ENCODE results near the gene ZFP92. TPM values are rescaled to one million over a fixed set of nuclear protein-coding genes. Genes with fewer than 3 reads are reported as not detected.

The ZFP92 gene, protein sequence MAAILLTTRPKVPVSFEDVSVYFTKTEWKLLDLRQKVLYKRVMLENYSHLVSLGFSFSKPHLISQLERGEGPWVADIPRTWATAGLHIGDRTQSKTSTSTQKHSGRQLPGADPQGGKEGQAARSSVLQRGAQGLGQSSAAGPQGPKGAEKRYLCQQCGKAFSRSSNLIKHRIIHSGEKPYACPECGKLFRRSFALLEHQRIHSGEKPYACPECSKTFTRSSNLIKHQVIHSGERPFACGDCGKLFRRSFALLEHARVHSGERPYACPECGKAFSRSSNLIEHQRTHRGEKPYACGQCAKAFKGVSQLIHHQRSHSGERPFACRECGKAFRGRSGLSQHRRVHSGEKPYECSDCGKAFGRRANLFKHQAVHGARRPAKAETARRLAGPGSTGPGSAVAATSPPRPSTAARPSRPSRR
- under 1 TPM in 5 of 8 experiments, not detected in 3; under 0.01 to 0.19 (median 0.04) TPM for total RNA-seq

- H3K4me1 ChIP-seq (replicated peaks in 1 of 2), result no peaks in the 10 kb centered on the region
- no CpG with 5 or more reads among the region's 75 CpGs for WGBS, 10 experiments
- in situ Hi-C loops (cut with MboI; ENCODE audit: low pct_unique_long_range_greater_than_20kb in 2 of 9, low sequenced_read_pairs in 9 of 9, unreplicated experiment in 9 of 9), result loop anchor here in 1 of 9 experiments (25.0 kb wide), 1 partner anchor 374 kb away; no protein-coding TSS in a partner anchor
- peak in 5 of 8 experiments; percentile 24 to 62 (median 27) for ATAC-seq (replicated peaks in 6 of 8)
- H3K4me3 ChIP-seq, result no peak within 1 kb of the TSS
- no peak within 1 kb of the TSS for H3K27ac ChIP-seq
Observed at GRCh38 chrX:153411255-153411987, at the start of gene ZFP92. ZFP92 (plus strand) TSS chrX:153411472; CDS start chrX:153418323, 6,851 bp downstream.

- no peak overlapping the region for H3K27ac ChIP-seq
- ATAC-seq (replicated peaks in 6 of 8), result no peak
- H3K4me3 ChIP-seq, result no peak overlapping the region
- WGBS, 10 experiments, result 62 to 82% methylated on average over 2 of the region's 2 CpGs; no CpG with 5 or more reads in 8 of the 10 experiments
- H3K4me1 ChIP-seq (replicated peaks in 1 of 2), result no peaks in the 10 kb centered on the region
- in situ Hi-C loops (cut with MboI; ENCODE audit: low pct_unique_long_range_greater_than_20kb in 2 of 9, low sequenced_read_pairs in 9 of 9, unreplicated experiment in 9 of 9), result no loop called here
Observed at GRCh38 chrX:153361781-153362397, 49.4 kb upstream of the ZFP92 start.

- in situ Hi-C loops (cut with MboI; ENCODE audit: low pct_unique_long_range_greater_than_20kb in 2 of 9, low sequenced_read_pairs in 9 of 9, unreplicated experiment in 9 of 9), result no loop called here
- no peak for ATAC-seq (replicated peaks in 6 of 8)
- Histone ChIP-seq H3K4me1 (replicated peaks in 1 of 2) (no peaks in the 10 kb centered on the region), H3K4me3 (no peak overlapping the region), H3K27ac (no peak overlapping the region)
- 40 to 100% (median 81%) methylated on average over 1 to 4 of the region's 4 CpGs for WGBS, 10 experiments
Observed at GRCh38 chrX:153365670-153366069, 45.6 kb upstream of the ZFP92 start.

DNA sequence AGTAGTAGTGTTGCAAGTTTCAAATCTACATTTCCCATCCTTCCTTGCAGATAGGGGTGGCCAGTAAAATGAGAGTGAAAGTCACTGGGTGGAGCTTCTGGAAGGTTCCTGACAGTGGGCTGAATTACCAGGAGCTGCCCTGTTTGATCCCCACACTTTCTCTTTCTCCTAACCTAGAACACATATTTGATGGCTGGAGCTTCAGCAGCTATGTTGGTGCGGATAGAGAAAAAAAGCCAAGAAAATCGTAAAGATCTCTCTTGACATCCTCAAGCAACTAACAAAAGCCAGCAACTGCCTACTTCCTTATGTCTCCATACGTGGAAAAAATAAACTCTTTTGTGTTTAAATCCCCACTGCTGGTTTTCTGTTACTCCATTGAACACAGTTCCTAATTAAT, 45.2 kb upstream of the ZFP92 start:
- H3K27ac ChIP-seq, result no peak overlapping the region
- no peak overlapping the region for H3K4me3 ChIP-seq
- ATAC-seq (replicated peaks in 6 of 8), result no peak
- 20 to 84% (median 55%) methylated on average over 1 to 3 of the region's 3 CpGs; no CpG with 5 or more reads in 7 of the 10 experiments for WGBS, 10 experiments
- in situ Hi-C loops (cut with MboI; ENCODE audit: low pct_unique_long_range_greater_than_20kb in 2 of 9, low sequenced_read_pairs in 9 of 9, unreplicated experiment in 9 of 9), result no loop called here
- H3K4me1 ChIP-seq (replicated peaks in 1 of 2), result no peaks in the 10 kb centered on the region

DNA sequence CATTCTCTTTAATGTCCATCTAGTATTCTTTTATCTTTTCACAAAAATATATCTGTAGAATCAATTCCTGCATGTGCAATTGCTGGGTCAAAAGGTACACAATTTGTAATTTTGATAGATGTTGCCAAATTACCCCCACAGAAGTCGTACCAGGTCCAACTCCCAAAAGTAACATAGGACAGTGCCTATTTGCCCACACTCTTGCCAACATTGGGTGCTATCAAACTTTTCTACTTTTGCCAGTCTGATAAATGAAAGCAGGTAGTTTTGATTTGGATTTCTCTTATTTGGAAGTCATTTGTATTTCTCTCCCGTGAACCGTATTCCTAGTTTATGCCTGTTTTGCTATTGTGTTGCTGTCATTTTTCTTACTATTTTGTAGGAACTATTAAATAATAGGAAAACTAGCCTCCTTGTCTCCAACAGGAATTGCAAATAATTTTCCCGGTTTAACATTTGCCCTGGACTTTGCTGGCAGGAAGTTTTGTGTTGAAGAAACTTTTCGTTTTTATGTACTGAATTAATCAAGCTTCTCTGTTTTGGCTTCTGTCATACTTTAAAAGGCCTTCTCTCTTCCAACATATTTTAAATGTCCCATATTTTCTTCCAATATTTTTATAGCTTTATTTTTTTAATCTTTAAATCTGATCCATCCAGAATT, 44.3 kb upstream of the ZFP92 start:
- in situ Hi-C loops (cut with MboI; ENCODE audit: low pct_unique_long_range_greater_than_20kb in 2 of 9, low sequenced_read_pairs in 9 of 9, unreplicated experiment in 9 of 9), result no loop called here
- no peak overlapping the region for H3K4me3 ChIP-seq
- WGBS, 10 experiments, result 0 to 75% (median 57%) methylated on average over 1 to 5 of the region's 5 CpGs; no CpG with 5 or more reads in 1 of the 10 experiments
- ATAC-seq (replicated peaks in 6 of 8), result no peak
- H3K27ac ChIP-seq, result no peak overlapping the region
- H3K4me1 ChIP-seq (replicated peaks in 1 of 2), result no peaks in the 10 kb centered on the region

GRCh38 chrX:153370293-153371055, 40.8 kb upstream of the ZFP92 start:
- Histone ChIP-seq H3K4me3 (no peak overlapping the region), H3K27ac (no peak overlapping the region), H3K4me1 (replicated peaks in 1 of 2) (no peaks in the 10 kb centered on the region)
- WGBS, 10 experiments, result 0 to 90% (median 43%) methylated on average over 1 to 8 of the region's 8 CpGs; no CpG with 5 or more reads in 3 of the 10 experiments
- in situ Hi-C loops (cut with MboI; ENCODE audit: low pct_unique_long_range_greater_than_20kb in 2 of 9, low sequenced_read_pairs in 9 of 9, unreplicated experiment in 9 of 9), result no loop called here
- no peak for ATAC-seq (replicated peaks in 6 of 8)

DNA sequence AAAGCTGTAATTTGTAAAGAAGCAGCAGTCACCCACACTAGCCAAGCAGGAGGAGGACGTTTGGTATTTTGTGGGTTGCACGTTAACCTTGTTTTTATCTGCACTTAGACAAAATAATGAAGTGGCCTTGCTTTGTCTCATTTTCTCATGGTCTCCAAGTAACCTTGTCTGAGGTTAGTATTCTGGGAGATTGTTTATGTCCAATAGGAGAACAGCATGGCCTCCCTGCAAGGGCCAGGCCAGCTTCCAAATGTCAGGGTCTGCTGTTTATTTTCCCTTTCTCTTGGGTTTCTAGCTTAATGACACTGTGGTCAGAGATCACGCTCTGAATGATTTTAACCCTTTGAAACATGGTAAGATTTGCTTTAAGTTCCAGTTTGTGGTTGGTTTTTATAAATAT, 40.0 kb upstream of the ZFP92 start:
- no peaks in the 10 kb centered on the region for H3K4me1 ChIP-seq (replicated peaks in 1 of 2)
- peak in 1 of 8 experiments; percentile 30 for ATAC-seq (replicated peaks in 6 of 8)
- H3K27ac ChIP-seq, result no peak overlapping the region
- WGBS, 10 experiments, result 6 to 40% (median 25%) methylated on average over 1 to 3 of the region's 3 CpGs; no CpG with 5 or more reads in 4 of the 10 experiments
- in situ Hi-C loops (cut with MboI; ENCODE audit: low pct_unique_long_range_greater_than_20kb in 2 of 9, low sequenced_read_pairs in 9 of 9, unreplicated experiment in 9 of 9), result no loop called here
- no peak overlapping the region for H3K4me3 ChIP-seq

- Histone ChIP-seq H3K27ac (no peak overlapping the region), H3K4me1 (replicated peaks in 1 of 2) (no peaks in the 10 kb centered on the region), H3K4me3 (no peak overlapping the region)
- no peak for ATAC-seq (replicated peaks in 6 of 8)
- in situ Hi-C loops (cut with MboI; ENCODE audit: low pct_unique_long_range_greater_than_20kb in 2 of 9, low sequenced_read_pairs in 9 of 9, unreplicated experiment in 9 of 9), result no loop called here
Observed at GRCh38 chrX:153372949-153373348, 38.3 kb upstream of the ZFP92 start.

GRCh38 chrX:153374426-153374825, 36.8 kb upstream of the ZFP92 start:
- Histone ChIP-seq H3K27ac (no peak overlapping the region), H3K4me1 (replicated peaks in 1 of 2) (no peaks in the 10 kb centered on the region), H3K4me3 (no peak overlapping the region)
- WGBS, 10 experiments, result 24 to 100% (median 57%) methylated on average over 2 to 7 of the region's 7 CpGs; no CpG with 5 or more reads in 5 of the 10 experiments
- in situ Hi-C loops (cut with MboI; ENCODE audit: low pct_unique_long_range_greater_than_20kb in 2 of 9, low sequenced_read_pairs in 9 of 9, unreplicated experiment in 9 of 9), result no loop called here
- no peak for ATAC-seq (replicated peaks in 6 of 8)

GRCh38 chrX:153375571-153375970, 35.7 kb upstream of the ZFP92 start:
- in situ Hi-C loops (cut with MboI; ENCODE audit: low pct_unique_long_range_greater_than_20kb in 2 of 9, low sequenced_read_pairs in 9 of 9, unreplicated experiment in 9 of 9), result no loop called here
- H3K4me1 ChIP-seq (replicated peaks in 1 of 2), result no peaks in the 10 kb centered on the region
- 38% methylated on average over 3 of the region's 5 CpGs; no CpG with 5 or more reads in 9 of the 10 experiments for WGBS, 10 experiments
- no peak for ATAC-seq (replicated peaks in 6 of 8)
- H3K27ac ChIP-seq, result no peak overlapping the region
- no peak overlapping the region for H3K4me3 ChIP-seq

DNA sequence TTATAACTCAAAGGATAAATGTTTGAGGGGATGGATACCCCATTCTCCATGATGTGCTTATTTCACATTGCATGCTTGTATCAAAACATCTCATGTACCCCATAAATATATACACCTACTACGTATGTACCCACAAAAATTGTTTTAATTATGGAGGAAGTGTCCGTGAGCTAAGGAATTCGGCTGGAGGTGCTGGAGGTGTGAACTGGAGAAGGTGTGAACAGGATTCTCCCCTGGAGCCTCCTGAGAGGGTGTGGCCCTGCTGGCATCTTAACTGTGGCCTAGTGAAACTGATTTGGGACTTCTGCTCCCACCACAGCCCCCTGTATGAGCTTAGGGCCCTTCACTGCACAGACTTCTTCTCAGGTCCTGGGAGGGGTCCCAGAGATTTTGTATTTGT, 33.5 kb upstream of the ZFP92 start:
- Histone ChIP-seq H3K4me3 (no peak overlapping the region), H3K4me1 (replicated peaks in 1 of 2) (peaks cover 6 to 9% of the 10 kb centered on the region in 2 donors), H3K27ac (no peak overlapping the region)
- in situ Hi-C loops (cut with MboI; ENCODE audit: low pct_unique_long_range_greater_than_20kb in 2 of 9, low sequenced_read_pairs in 9 of 9, unreplicated experiment in 9 of 9), result no loop called here
- 28 to 100% methylated on average over 1 to 3 of the region's 3 CpGs; no CpG with 5 or more reads in 8 of the 10 experiments for WGBS, 10 experiments
- no peak for ATAC-seq (replicated peaks in 6 of 8)

DNA sequence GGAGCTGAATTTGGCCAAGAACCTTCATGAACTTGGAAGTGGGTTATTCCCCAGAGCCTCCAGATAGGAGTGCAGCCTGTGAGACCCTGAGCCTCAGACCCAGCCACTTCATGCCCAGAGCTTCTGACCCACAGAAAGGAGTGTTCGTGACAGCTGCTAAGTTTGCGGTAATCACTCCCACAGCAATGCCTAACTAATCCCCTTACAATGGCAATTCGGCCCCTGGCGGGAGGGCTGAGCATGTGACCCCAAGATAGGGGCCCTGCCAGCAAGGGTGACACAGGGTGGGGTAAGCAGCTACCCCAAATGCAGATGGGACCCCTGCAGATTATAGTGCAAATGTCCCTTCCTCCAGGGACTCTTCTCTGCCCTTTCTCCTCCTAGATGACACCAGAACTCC, 32.7 kb upstream of the ZFP92 start:
- WGBS, 10 experiments, result no CpG with 5 or more reads among the region's 4 CpGs
- in situ Hi-C loops (cut with MboI; ENCODE audit: low pct_unique_long_range_greater_than_20kb in 2 of 9, low sequenced_read_pairs in 9 of 9, unreplicated experiment in 9 of 9), result no loop called here
- ATAC-seq (replicated peaks in 6 of 8), result no peak

More for the DNA sequence above, 32.7 kb upstream of the ZFP92 start:
- peaks cover 6 to 9% of the 10 kb centered on the region in 2 donors for H3K4me1 ChIP-seq (replicated peaks in 1 of 2)
- H3K27ac ChIP-seq, result no peak overlapping the region
- no peak overlapping the region for H3K4me3 ChIP-seq
